PC-3 (cell line): ENCODE data around the gene AMPD3. TPM values are rescaled to one million over a fixed set of nuclear protein-coding genes. Genes with fewer than 3 reads are reported as not detected.

Experiments
- ATAC-seq: fragments of 200-7000 bp; cut with Tn5 transposase; 2 replicates; pipeline ENCODE4 v1.9.1; 2020; ENCODE audit warnings: mild to moderate bottlenecking, moderate library complexity
- BruUV-seq: library from RNA; stranded (reverse); fragments of 400-500 nt; replicated peaks from 2 replicates; lab custom pipeline; 2021; lab: Mats Ljungman, UMichigan
- CTCF ChIA-PET: fragments of 300-600 bp; sonication (Branson Sonifier 250); formaldehyde crosslinking; loops from one replicate; lab custom pipeline; 2022; ENCODE audit warnings: antibody characterized with exemption; lab: Charles Lee
- POLR2A ChIA-PET: fragments of 300-600 bp; sonication (Branson Sonifier 250); formaldehyde crosslinking; loops from one replicate; lab custom pipeline; 2022; ENCODE audit warnings: antibody characterized with exemption; ENCODE audit not compliant: unreplicated experiment; lab: Charles Lee
- DNase-seq: peaks from one replicate; pipeline ENCODE4 v3.0.0-alpha.2; 2015
- H2AFZ ChIP-seq: fragments of 300-600 bp; sonication (generic); 2 replicates; pipeline ENCODE4 v1.6.0; 2016; ENCODE audit warnings: antibody characterized with exemption, low read length
- H3F3A ChIP-seq: fragments of 300-600 bp; sonication (generic); one replicate; pipeline ENCODE4 v1.6.0; 2017; ENCODE audit warnings: antibody characterized with exemption, low read length, control low read depth, mild to moderate bottlenecking; ENCODE audit not compliant: unreplicated experiment
- H3K27ac ChIP-seq: fragments of 300-600 bp; sonication (generic); 2 replicates; pipeline ENCODE4 v1.5.1; 2016; ENCODE audit warnings: mild to moderate bottlenecking, low read length
- H3K27me3 ChIP-seq: fragments of 300-600 bp; sonication (generic); 2 replicates; pipeline ENCODE4 v1.6.1; 2016; ENCODE audit warnings: low read length, mixed read lengths
- H3K36me3 ChIP-seq: fragments of 300-600 bp; sonication (generic); 2 replicates; pipeline ENCODE4 v1.6.1; 2016; ENCODE audit warnings: low read depth, mixed run types, low read length, mixed read lengths
- H3K4me1 ChIP-seq: fragments of 300-600 bp; sonication (generic); 2 replicates; pipeline ENCODE4 v1.5.1; 2016; ENCODE audit warnings: low read length; ENCODE audit not compliant: insufficient read depth
- H3K4me2 ChIP-seq: fragments of 300-600 bp; sonication (generic); 2 replicates; pipeline ENCODE4 v1.6.0; 2016; ENCODE audit warnings: low read length
- H3K4me3 ChIP-seq: fragments of 300-600 bp; sonication (generic); 2 replicates; pipeline ENCODE4 v1.5.1; 2016; ENCODE audit warnings: mild to moderate bottlenecking, low read length, mixed read lengths
- H3K79me2 ChIP-seq: fragments of 300-600 bp; sonication (generic); 2 replicates; pipeline ENCODE4 v1.6.1; 2017; ENCODE audit warnings: low read length, mixed read lengths
- H3K9ac ChIP-seq: fragments of 300-600 bp; sonication (generic); 2 replicates; pipeline ENCODE4 v1.6.0; 2016; ENCODE audit warnings: mild to moderate bottlenecking, low read length
- H3K9me2 ChIP-seq: fragments of 300-600 bp; sonication (generic); replicated peaks from 2 replicates; pipeline ENCODE4 v1.6.1; 2016; ENCODE audit warnings: mixed run types, low read length, mixed read lengths
- H3K9me3 ChIP-seq: fragments of 300-600 bp; sonication (generic); 2 replicates; pipeline ENCODE4 v1.6.1; 2016; ENCODE audit warnings: low read length, mixed read lengths
- H4K20me1 ChIP-seq: fragments of 300-600 bp; sonication (generic); 2 replicates; pipeline ENCODE4 v1.6.1; 2016; ENCODE audit warnings: low read length, mixed read lengths
- EZH2 ChIP-seq: fragments of 300-600 bp; sonication (generic); IDR thresholded peaks from one replicate; pipeline ENCODE4 v1.6.1; 2017; ENCODE audit warnings: antibody characterized with exemption, mild to moderate bottlenecking, low read length; ENCODE audit not compliant: unreplicated experiment
- EZH2phosphoT487 ChIP-seq: fragments of 300-600 bp; sonication (generic); IDR thresholded peaks from 2 replicates; pipeline ENCODE4 v1.6.1; 2018; ENCODE audit warnings: mild to moderate bottlenecking, antibody characterized with exemption, low read length, borderline replicate concordance
- intact Hi-C: fragments of 100-400 bp; cut with micrococcal nuclease; formaldehyde crosslinking; loops from 2 replicates; pipeline ENCODE4 v1.9.0; 2023
- total RNA-seq: library from RNA; depleted of rRNA; stranded (reverse); fragments of >200 nt; gene quantifications from 2 replicates; pipeline ENCODE4 v1.2.3, GENCODE V29; 2014
- TF ChIP-seq, protein P1 (sequence below): fragments of 300-600 bp; sonication (generic); conservative IDR thresholded peaks from 2 replicates; pipeline ENCODE4 v1.5.1; 2017; ENCODE audit warnings: antibody characterized with exemption, low read depth, mild to moderate bottlenecking, low read length

AMPD3 gene
- total RNA-seq, 1 experiment from 2014 or later = 11.8 TPM

DNA sequence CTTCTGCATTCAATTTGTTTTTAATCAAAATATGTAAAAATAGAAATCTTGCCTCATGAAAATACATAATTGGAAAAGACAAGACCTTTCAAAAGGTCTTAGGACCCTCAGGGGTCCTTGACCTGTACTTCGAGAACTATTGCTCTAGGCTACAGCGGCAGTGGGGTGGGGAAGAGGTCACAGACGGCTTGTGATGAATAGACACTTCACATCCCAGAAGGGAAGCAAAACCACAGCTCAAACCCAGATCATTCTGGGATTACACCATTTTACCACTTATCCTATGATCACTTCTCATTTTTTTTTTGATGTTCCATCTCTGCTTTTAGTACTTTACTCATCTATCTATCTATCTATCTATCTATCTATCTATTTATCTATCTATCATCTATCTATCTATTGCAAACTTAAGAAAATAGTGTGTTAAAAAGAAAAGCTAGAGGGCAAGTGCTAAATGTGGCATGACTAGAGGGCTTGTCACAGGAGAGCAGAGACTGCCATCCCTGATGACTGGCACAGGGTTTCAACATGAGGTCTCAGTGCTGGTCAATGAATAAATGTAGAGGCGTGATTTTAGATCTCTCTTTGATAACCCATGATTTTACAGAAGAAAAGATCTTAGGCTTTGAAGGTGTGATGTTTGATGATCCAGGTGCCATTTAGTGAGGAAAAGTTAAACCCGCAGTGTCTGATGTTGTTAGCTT, 48.9 kb downstream of the AMPD3 start:
- no peaks in the 10 kb centered on the region for H3K27me3 ChIP-seq
- ChIA-PET CTCF (no interaction called here), POLR2A (no interaction called here)
- TF ChIP-seq EZH2 (no peak), EZH2phosphoT487 (no peak)
- TF ChIP-seq, protein P1, sequence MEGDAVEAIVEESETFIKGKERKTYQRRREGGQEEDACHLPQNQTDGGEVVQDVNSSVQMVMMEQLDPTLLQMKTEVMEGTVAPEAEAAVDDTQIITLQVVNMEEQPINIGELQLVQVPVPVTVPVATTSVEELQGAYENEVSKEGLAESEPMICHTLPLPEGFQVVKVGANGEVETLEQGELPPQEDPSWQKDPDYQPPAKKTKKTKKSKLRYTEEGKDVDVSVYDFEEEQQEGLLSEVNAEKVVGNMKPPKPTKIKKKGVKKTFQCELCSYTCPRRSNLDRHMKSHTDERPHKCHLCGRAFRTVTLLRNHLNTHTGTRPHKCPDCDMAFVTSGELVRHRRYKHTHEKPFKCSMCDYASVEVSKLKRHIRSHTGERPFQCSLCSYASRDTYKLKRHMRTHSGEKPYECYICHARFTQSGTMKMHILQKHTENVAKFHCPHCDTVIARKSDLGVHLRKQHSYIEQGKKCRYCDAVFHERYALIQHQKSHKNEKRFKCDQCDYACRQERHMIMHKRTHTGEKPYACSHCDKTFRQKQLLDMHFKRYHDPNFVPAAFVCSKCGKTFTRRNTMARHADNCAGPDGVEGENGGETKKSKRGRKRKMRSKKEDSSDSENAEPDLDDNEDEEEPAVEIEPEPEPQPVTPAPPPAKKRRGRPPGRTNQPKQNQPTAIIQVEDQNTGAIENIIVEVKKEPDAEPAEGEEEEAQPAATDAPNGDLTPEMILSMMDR = no peak
- H3K9ac ChIP-seq = no peak overlapping the region
- no peak for ATAC-seq
- BruUV-seq = no TSS peak
- no peaks in the 10 kb centered on the region for H3K9me2 ChIP-seq
- H3K4me2 ChIP-seq = no peak overlapping the region
- H3K79me2 ChIP-seq = no peaks in the 10 kb centered on the region
- no peak overlapping the region for H3K27ac ChIP-seq
- intact Hi-C loops = no loop called here
- H2AFZ ChIP-seq = no peak overlapping the region
- H3K4me3 ChIP-seq = no peak overlapping the region
- H4K20me1 ChIP-seq = no peaks in the 10 kb centered on the region
- no peak for DNase-seq
- no peaks in the 10 kb centered on the region for H3K4me1 ChIP-seq
- peaks cover 25% of the 10 kb centered on the region for H3K36me3 ChIP-seq
- no peaks in the 10 kb centered on the region for H3F3A ChIP-seq
- H3K9me3 ChIP-seq = no peaks in the 10 kb centered on the region

DNA sequence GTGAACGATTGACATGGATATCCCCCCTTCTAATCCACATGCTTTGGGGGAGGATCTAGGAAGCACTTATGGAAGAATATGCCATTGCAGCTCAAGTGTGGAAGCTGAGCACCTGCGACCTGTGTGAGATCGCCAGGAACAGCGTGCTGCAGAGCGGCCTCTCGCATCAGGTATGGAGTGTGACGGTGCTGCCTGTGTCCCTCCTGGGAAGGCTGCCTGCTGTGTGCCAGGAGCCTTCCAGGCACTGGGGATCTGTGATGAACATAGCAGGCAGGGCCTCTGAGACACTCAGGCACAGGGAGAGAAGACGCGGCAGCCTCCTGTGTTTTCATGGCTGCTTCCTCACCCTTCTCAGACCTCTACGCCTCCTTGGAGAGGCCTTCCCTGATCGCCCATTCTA, 49.4 kb downstream of the AMPD3 start:
- DNase-seq (no peak), ATAC-seq (no peak)
- ChIA-PET CTCF (no interaction called here), POLR2A (no interaction called here)
- no peak overlapping the region for H3K4me3 ChIP-seq
- H3K9ac ChIP-seq = no peak overlapping the region
- TF ChIP-seq, protein P1 = no peak
- TF ChIP-seq EZH2 (no peak), EZH2phosphoT487 (no peak)
- peaks cover 25% of the 10 kb centered on the region for H3K36me3 ChIP-seq
- H3K27me3 ChIP-seq = no peaks in the 10 kb centered on the region
- H3K9me3 ChIP-seq = no peaks in the 10 kb centered on the region
- H2AFZ ChIP-seq = no peak overlapping the region
- H3K79me2 ChIP-seq = no peaks in the 10 kb centered on the region
- H3K9me2 ChIP-seq = no peaks in the 10 kb centered on the region
- H4K20me1 ChIP-seq = no peaks in the 10 kb centered on the region
- H3K4me1 ChIP-seq = no peaks in the 10 kb centered on the region
- intact Hi-C loops = no loop called here
- no peaks in the 10 kb centered on the region for H3F3A ChIP-seq
- BruUV-seq = no TSS peak
- no peak overlapping the region for H3K27ac ChIP-seq
- H3K4me2 ChIP-seq = no peak overlapping the region

DNA sequence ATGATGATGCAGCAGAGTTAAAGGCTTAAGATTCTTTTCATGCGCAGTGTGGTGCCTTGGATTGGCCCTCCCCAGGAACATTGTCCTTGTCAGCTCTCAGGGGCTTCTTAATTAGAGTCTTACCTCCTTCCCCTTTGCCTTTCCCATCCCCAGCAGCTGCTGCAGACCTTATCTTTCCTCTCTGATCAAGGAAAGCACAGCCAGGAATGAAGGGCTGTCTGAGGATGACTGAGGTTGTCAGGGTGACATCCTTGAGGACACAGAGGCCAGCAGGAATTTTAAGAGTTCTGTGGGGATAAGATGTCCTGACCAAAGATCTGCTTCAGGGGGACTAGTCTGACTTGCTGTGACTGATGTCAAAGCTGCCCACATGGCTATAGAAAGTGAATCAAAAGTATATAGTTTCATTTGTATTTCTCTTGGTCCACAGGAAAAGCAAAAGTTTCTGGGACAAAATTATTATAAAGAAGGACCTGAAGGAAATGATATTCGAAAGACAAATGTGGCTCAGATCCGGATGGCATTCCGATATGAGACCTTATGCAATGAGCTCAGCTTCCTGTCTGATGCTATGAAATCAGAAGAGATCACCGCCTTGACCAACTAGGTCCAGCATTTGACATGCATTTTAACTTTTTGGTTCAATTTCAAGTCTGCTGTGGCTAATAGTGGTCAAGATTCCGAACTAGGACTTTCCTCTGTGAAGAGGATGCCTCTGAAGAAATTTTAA, 50.4 kb downstream of the AMPD3 start:
- no peaks in the 10 kb centered on the region for H3K79me2 ChIP-seq
- ATAC-seq = no peak
- H3F3A ChIP-seq = no peaks in the 10 kb centered on the region
- no peak overlapping the region for H3K27ac ChIP-seq
- no peak for TF ChIP-seq EZH2phosphoT487
- TF ChIP-seq EZH2 = no peak
- TF ChIP-seq, protein P1 = no peak
- peaks cover 20% of the 10 kb centered on the region for H3K36me3 ChIP-seq
- H3K9me3 ChIP-seq = no peaks in the 10 kb centered on the region
- intact Hi-C loops = no loop called here
- H3K4me2 ChIP-seq = no peak overlapping the region
- H3K9ac ChIP-seq = no peak overlapping the region
- no peaks in the 10 kb centered on the region for H3K4me1 ChIP-seq
- H4K20me1 ChIP-seq = no peaks in the 10 kb centered on the region
- CTCF ChIA-PET = no interaction called here
- no TSS peak for BruUV-seq
- H3K4me3 ChIP-seq = no peak overlapping the region
- H2AFZ ChIP-seq = no peak overlapping the region
- no peak for DNase-seq
- POLR2A ChIA-PET = no interaction called here
- H3K27me3 ChIP-seq = no peaks in the 10 kb centered on the region
- no peaks in the 10 kb centered on the region for H3K9me2 ChIP-seq
